ENCODE results near the gene KRT33A. TPM values are rescaled to one million over a fixed set of nuclear protein-coding genes. Genes with fewer than 3 reads are reported as not detected.
A peak's percentile ranks its signal among the peaks of the same experiment; 100 is the strongest.

KRT33A gene
- total RNA-seq, 2 donors from 2014 or later = not detected

- DNase-seq = no peak
- intact Hi-C loops (cut with DNase I, micrococcal nuclease) = no loop called here
- ATAC-seq = no peak
Measured at GRCh38 chr17:41334385-41335305, 16.0 kb downstream of the KRT33A start.

GRCh38 chr17:41333836-41334235, 16.8 kb downstream of the KRT33A start:
- no peak for ATAC-seq
- intact Hi-C loops (cut with DNase I, micrococcal nuclease) = no loop called here
- no peak for DNase-seq

DNA sequence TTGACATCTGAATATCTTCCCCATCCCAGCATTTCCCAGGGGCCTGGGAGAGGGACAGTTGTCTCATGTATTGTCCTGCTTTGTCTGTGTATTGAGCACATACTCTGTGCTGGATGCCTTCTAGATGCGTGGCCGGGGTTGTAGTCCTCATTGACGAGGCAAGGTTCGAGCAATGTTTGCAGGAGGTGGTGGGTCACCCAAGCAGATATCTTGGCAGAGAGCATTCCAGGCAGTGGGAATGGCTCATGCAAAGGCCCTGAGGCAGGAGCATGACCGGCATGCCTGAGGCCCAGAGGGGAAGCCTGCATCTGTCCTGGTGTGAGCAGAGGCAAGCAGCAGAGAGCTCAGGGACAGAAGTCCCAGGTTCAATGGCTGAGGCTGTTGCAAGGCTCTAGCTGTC, 17.5 kb downstream of the KRT33A start:
- intact Hi-C loops (cut with DNase I, micrococcal nuclease) = no loop called here
- no peak for ATAC-seq
- no peak for DNase-seq

DNA sequence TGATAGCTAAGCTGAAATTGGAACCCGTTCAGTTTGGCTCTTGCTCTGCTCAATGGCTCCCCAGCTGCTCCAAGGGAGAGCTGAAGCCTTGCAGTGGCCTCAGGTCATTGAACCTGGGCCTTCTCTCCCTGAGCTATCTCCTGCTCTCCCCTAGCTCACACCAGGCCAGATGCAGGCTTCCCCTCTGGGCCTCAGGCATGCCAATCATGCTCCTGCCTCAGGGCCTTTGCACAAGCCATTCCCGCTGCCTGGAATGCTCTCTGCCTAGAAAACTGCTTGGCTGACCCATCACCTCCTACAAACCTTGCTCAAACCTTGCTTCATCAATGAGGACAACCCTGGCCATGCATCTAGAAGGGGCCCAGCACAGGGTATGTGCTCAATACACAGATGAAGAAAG, 18.4 kb downstream of the KRT33A start:
- intact Hi-C loops (cut with DNase I, micrococcal nuclease) = no loop called here
- DNase-seq (no peak), ATAC-seq (no peak)

- intact Hi-C loops (cut with DNase I, micrococcal nuclease) = no loop called here
- DNase-seq (no peak), ATAC-seq (no peak)
Measured at GRCh38 chr17:41331606-41332005, 19.0 kb downstream of the KRT33A start.

- intact Hi-C loops (cut with DNase I, micrococcal nuclease) = loop anchor here in 1 of 2 donors (5.0 kb wide), 1 partner anchor 422 kb away; no protein-coding TSS in a partner anchor
- DNase-seq (peak in 1 of 2 donors; percentile 59), ATAC-seq (peak; percentile 90)
Measured at GRCh38 chr17:41329279-41329948, 21.2 kb downstream of the KRT33A start.

DNA sequence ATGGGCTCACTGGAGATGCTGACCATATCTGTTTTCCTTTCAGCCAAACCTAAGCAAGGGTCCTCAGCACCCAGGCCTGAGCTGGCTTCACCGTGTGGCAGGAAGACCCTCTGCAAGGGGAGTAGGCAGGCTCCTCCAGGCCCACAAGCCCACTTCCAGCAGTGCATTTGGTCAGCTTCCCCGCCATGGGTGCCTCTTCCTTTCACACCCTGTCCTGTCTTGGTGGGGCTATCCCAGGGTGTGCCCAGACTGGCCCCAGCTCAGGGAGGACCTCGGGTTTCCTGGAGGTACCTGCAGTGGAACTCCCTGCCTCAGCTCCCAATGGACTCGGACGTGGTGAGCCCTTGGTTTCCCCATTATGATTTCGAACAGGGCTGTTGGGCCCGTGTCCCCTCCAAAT, 22.4 kb downstream of the KRT33A start:
- no peak for ATAC-seq
- intact Hi-C loops (cut with DNase I, micrococcal nuclease) = loop anchor here in 1 of 2 donors (5.0 kb wide), 1 partner anchor 421 kb away; no protein-coding TSS in a partner anchor
- no peak for DNase-seq

- ATAC-seq (no peak), DNase-seq (no peak)
- intact Hi-C loops (cut with DNase I, micrococcal nuclease) = loop anchor here in 1 of 2 donors (5.0 kb wide), 1 partner anchor 420 kb away; no protein-coding TSS in a partner anchor
Measured at GRCh38 chr17:41327411-41328120, 23.1 kb downstream of the KRT33A start.

DNA sequence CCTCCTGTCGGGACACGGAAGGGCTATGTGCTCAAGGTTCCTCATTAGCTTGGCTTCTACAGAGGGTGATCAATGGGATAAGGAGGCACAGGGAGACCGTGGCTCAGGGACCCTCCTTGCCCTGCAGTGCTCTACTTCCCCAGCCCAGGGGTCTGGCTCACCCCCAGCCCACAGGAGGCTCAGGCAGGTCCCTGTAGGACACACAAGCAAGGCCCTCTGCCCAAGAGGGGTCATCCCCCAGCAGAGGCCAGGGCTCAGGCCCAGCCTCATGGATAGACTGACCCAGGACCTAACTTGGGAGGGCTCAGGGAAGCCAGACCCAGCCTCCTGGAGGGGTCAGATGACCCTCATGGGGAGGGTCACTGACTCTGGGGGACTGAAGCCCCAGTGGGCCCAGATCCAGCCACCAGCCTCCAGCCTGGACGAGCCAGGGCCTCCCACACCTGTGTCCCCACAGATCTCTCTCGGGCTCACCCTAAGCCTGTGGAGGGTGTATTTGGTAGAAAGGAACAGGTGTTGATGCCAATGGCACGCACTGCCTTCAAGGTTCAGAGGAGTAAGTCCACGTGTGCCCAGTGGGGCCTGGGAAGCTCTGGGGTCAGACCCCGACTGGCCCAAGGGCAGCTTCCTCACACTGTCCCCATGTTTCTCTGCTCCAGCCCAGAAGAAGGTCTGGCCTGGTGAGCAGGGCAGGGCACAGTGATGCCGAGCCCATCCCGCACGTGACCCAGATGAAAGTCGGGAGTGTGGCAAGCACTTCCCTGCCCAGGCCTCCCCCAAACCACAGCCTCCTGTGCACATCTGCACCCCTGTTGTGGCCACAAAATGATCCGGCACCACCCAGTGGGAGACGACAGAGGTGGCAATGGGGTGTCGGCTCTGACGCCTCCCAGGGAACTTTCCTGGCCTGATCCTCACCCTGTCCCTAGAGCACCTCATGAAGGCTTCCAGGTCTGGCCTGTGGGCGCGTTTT, 24.2 kb downstream of the KRT33A start:
- no peak for DNase-seq
- intact Hi-C loops (cut with DNase I, micrococcal nuclease) = loop anchor here in 1 of 2 donors (5.0 kb wide), 1 partner anchor 419 kb away; no protein-coding TSS in a partner anchor
- ATAC-seq = no peak

- DNase-seq (no peak), ATAC-seq (no peak)
- intact Hi-C loops (cut with DNase I, micrococcal nuclease) = loop anchor here in 1 of 2 donors (5.0 kb wide), 1 partner anchor 418 kb away; no protein-coding TSS in a partner anchor
Measured at GRCh38 chr17:41325611-41326010, 25.0 kb downstream of the KRT33A start.

DNA sequence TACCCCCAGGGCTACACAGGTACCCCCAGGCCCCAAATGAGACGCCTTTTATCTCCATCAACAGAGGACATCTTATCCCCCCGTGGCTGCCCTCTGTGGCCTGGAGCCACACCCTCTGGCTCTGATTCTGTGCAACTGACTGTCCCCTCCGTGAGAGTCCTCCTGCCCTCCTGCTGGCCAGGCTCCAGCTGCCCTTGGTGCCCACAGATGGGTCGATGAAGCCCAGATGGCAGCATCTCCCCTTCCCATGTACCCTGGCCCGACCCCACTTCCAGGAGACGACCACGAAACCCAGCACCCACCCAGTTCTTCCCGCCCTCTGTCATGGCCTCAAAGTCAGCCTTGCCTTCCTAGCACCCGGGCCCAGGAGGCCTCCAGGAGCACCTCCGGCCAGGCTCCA, 25.5 kb downstream of the KRT33A start:
- intact Hi-C loops (cut with DNase I, micrococcal nuclease) = loop anchor here in 1 of 2 donors (5.0 kb wide), 1 partner anchor 418 kb away; no protein-coding TSS in a partner anchor
- DNase-seq (no peak), ATAC-seq (no peak)

- peak; percentile 82 for ATAC-seq
- DNase-seq = peak in 1 of 2 donors; percentile 40
- intact Hi-C loops (cut with DNase I, micrococcal nuclease) = loop anchor here in 1 of 2 donors (5.0 kb wide), 1 partner anchor 417 kb away; no protein-coding TSS in a partner anchor
Measured at GRCh38 chr17:41324180-41325075, 26.2 kb downstream of the KRT33A start.

DNA sequence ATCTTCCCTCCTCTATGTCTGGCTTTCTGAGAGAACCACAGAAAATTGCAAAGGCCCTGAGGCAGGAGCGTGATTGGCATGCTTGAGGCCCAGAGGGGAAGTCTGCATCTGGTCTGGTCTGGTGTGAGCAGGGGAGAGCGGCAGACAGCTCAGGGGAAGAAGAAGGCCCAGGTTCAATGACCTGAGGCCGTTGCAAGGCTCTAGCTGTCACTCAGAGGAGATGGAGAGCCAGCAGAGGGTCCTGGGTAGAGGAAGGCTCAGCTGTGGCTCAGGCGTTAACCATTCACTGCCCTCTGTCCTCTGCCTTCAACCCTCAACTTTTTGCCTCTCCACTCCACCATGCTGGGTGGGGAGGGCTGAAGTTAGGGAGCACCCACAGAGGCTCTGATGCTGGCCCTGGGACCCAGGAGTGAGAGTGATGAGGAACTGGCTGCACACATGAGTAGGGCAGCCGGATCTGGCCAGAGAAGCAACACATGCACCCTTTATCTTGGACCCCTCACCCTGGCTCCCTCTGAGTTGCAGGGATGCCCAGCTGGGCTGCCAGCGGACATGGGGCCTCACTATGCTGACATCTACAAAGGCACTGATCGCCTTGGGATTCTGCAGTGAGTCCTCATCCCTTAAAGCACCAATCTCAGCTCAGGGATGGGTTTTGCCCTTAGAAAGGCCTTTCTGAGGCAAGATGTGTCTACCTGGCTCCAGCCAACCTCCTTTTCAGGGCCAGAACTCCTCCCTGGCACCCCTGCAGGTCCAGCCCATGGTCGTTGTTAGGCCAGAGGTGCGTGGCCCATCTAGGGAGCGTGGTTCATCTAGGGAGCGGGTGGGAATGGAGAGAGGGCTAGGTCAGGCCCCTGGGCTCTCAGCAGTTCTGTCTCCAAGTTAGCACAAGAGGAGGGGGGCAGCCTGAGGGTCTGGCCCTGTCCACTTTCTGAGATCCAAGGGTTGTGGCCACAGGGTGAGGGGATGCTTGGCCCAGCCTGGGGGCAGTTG, 27.4 kb downstream of the KRT33A start:
- DNase-seq (no peak), ATAC-seq (no peak)
- intact Hi-C loops (cut with DNase I, micrococcal nuclease) = no loop called here

- DNase-seq (no peak), ATAC-seq (peak; percentile 66)
- intact Hi-C loops (cut with DNase I, micrococcal nuclease) = no loop called here
Measured at GRCh38 chr17:41322094-41322902, 28.3 kb downstream of the KRT33A start.

DNA sequence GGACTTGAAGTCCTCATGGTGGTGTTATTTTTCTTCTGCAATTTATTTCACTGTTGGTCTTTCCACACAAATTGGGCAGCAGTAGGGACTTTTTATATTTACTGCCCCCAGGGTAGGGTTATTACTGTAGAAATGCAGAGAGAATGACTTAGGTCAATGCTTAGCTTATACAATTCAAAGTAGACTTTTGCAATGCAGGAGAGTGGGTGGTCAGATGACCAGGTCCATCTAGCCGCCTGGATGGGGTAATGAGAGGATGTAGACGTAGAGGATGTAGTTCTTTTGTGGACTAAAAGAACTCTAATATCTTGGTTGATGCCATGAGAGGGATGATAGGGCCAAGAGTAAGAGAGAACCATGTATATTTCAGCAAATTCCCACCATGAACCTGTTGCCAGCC, 32.4 kb downstream of the KRT33A start:
- ATAC-seq = no peak
- intact Hi-C loops (cut with DNase I, micrococcal nuclease) = no loop called here
- DNase-seq = no peak
